ENCODE results near the gene B9D1.

DNA sequence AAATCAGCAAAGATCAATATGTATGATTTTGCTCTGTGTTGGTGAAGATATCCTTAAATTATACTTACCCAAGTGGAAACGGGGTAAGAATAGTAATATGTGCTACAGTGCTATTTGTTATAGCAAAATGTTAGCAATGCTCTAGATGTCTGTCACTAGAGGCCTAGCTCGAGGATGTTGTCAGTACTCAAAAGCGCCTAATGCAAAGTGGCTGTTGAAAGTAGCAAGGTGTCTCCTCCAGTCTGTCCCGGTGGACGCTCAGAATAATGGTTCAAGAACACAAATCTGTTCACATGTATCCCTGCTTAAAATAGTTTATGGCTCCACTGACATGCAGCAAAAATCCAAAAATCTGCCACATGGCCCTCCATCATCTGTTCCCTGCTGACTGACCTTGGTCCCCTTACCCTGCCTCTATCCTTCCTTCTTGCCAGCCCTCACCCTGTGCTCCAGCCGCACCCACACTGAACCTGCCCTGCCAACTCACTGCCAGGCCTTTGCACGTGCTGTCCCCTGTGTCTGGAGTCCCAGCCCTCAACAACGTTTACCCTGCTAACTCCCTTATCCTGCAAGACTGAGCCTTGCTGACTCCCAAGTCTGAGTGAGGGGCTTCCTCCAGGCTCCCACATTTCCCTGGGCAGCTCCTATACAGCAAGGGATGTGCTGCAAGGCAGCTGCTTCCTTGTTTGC lies 38.9 kb upstream of the B9D1 start:
- TF ChIP-seq EZH2phosphoT487 (IDR thresholded peaks at IDR 0.05; ENCODE audit: borderline replicate concordance, low read depth, low read length): no peak
- TF ChIP-seq, protein P1, sequence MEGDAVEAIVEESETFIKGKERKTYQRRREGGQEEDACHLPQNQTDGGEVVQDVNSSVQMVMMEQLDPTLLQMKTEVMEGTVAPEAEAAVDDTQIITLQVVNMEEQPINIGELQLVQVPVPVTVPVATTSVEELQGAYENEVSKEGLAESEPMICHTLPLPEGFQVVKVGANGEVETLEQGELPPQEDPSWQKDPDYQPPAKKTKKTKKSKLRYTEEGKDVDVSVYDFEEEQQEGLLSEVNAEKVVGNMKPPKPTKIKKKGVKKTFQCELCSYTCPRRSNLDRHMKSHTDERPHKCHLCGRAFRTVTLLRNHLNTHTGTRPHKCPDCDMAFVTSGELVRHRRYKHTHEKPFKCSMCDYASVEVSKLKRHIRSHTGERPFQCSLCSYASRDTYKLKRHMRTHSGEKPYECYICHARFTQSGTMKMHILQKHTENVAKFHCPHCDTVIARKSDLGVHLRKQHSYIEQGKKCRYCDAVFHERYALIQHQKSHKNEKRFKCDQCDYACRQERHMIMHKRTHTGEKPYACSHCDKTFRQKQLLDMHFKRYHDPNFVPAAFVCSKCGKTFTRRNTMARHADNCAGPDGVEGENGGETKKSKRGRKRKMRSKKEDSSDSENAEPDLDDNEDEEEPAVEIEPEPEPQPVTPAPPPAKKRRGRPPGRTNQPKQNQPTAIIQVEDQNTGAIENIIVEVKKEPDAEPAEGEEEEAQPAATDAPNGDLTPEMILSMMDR (conservative IDR thresholded peaks at IDR 0.05; ENCODE audit: low read length): no peak

All from OCI-LY7 (cell line).